NCI-H524 treated with DMSO at 0.1 percent for 48 hours (cell line): Measurements from ENCODE around the gene GPR37L1.
"Not testable (repeated sequence)": the region's sequence is repeated elsewhere in the genome, so short reads cannot be mapped to it uniquely, and the experiment has no call there.

ENCODE experiments used
- DNase-seq: peaks from one replicate; lab custom pipeline; 2025; lab: John Stamatoyannopoulos, UW

GPR37L1 gene

DNA sequence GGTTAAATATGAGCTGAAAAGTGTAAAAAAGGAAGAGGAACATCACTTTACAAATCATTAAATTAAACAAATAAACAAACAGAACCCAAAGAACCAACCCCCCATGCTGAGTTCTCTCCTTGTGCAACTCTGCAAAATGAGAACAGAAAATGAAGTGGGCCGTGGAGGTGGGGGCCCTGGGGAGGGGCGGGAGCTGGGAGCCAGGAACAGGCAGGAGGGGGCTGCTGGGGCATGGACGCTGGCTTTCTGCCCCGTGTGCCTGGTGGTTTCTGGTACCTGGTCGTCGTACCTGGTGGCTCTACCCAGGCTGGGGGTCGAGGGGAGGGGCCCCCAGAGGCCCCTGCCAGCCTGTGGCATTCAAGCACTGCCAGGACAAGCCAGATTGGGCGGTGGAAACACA lies 10.8 kb downstream of the GPR37L1 start:
- no peak for DNase-seq

GRCh38 chr1:202133989-202134388 lies 11.3 kb downstream of the GPR37L1 start:
- no peak for DNase-seq

GRCh38 chr1:202134645-202135172 lies 12.0 kb downstream of the GPR37L1 start:
- DNase-seq: no peak

DNA sequence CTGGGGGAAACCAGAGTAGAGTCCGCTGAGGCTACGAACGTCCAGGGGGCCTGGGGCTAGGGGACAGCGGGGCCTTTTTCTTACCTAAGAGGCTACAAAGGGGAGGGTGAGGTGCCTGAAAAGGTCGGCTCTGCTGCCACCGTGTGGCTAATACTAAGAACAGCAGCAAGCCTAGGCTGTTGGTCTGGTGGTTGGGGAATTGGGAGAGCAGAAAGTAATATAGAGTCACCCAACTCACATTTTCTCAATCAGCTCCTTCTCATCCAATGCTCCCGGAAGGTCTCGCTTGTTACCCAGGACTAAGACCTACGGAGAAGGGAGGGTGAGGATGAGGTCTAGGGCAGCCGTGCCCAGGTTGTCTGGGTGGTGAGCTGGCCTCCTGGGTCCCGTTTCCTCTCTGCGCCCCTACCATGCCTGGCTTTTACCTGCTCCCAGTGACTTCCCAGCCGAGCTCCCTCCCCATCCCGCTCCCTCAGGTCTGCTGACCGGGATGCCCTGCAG lies 12.6 kb downstream of the GPR37L1 start:
- DNase-seq: no peak

DNA sequence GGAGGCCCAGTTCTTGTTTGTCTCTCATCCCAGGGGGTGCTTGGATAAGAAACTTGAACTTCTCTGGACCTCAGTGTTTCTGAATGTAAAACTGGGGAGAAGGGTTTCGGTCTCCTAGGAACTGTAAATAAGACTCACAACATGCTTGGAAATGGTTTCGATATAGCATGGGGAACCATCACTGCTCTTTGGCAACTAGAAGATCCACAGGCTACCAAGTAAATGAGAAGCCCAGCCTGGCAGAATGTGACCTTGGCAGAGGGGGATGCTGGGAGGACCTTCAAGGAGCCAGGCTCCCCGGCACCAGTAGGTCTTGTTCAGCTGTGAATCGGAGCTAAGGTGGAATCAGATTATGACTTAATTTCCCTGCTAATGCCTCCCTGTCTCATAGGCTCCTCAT lies 18.1 kb downstream of the GPR37L1 start:
- no peak for DNase-seq

- DNase-seq: not testable (repeated sequence)
These were observed 18.8 kb downstream of the GPR37L1 start for GRCh38 chr1:202141468-202141867.

DNA sequence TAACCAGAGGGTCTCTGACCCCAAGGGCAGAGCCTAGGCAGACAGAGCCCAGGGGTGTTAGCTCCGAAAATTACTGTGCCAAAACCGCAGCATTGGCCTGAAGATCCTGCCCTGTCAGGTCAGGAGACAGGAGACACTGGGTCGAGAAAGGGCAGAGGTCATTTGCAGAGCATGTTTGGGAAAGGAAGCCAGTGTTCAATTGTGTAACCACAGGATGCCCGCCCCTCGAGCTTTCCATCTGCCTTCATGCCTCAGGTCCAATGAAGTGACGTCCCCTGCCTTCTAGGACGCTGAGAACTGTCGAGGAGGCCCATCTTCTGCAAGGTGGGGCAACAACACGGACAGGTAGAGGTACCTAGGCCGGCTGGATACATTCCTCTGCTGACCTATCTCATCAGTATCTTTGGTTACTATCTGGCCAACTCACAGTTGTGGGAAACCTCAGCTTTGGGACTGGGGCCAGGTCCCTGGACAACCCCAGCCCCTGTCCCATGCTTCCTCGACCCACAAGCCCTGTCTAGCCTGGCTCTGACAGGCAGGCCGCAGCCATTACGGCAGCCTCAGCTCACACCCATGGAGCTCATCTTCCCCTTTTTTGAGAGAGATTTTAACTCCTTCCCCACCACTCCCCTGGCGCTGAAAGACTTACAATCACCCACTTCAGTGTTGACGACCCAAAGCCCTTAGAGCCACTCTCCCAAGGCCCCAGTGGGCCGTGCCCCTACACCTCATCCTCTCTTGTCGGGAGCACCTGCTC lies 20.5 kb downstream of the GPR37L1 start:
- DNase-seq: no peak

DNA sequence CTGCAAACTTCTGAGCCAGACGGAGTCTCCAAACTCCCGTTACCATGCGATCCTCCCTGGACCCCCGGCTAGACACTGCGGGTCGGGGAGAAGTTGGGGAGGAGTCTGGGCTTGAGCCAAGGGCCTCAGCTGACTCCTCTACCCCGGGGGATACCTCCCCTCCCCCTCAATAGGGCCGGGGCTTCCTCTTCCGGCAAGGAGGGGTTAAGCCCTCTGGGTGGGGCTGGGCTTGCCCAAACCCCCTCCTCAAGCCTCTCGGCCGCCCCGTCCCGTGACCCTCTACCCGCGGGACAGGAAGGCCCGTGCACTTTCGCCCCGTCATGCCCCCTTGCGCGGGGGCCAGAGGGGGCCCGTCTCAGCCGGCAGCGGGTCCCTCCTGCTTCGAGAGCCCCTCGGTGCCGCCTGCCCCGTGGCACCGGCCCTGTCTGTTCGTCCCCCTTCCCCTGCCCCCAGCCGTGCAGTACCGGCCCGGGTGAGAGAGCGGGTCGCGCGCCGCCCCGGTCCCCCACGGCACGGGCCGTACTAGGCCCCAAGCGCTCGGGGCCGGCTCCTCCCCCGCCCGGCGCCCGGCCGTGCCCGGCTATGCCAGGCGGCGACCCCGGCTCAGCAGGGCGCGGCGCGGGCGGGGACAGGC lies 21.2 kb downstream of the GPR37L1 start:
- no peak for DNase-seq

GRCh38 chr1:202144402-202145067 lies 21.8 kb downstream of the GPR37L1 start, which contains the start of gene ARL8A:
Gene ARL8A, minus strand, starts transcription at chr1:202144737. Its CDS starts 165 bp downstream, at chr1:202144572.
- no peak for DNase-seq

- no peak for DNase-seq
These were observed 22.5 kb downstream of the GPR37L1 start for GRCh38 chr1:202145068-202145743.

DNA sequence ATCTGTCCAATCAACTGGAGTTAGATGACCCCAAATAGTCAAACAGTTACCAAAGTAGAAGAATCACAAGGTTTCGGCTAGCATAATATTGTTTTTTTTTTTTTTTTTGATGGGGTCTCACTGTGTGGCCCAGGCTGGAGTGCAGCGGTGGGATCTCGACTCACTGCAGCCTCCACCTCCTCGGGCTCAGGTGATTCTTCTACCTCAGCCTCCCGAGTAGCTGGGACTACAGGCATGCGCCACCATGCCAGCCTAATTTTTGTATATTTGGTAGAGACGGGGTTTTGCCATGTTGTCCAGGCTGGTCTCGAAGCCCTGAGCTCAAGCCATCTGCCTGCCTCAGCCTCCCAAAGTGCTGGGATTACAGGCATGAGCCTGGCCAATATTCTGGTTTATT lies 23.0 kb downstream of the GPR37L1 start:
- not testable (repeated sequence) for DNase-seq

DNA sequence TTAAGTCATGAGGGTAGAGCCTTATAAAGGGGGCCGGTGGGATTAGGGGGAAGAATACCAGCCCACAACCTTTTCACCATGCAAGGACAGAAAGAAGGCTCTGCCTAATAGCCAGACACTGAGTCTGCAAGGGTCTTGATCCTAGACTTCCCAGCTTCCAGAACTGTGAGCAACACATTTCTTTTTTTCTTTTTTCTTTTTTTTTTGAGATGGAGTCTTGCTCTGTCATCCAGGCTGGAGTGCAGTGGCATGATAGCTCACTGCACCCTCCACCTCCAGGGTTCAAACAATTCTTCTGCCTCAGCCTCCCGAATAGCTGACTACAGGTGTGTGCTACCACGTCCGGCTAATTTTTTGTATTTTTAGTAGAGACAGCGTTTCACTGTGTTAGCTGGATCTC lies 23.6 kb downstream of the GPR37L1 start:
- DNase-seq: no peak

DNA sequence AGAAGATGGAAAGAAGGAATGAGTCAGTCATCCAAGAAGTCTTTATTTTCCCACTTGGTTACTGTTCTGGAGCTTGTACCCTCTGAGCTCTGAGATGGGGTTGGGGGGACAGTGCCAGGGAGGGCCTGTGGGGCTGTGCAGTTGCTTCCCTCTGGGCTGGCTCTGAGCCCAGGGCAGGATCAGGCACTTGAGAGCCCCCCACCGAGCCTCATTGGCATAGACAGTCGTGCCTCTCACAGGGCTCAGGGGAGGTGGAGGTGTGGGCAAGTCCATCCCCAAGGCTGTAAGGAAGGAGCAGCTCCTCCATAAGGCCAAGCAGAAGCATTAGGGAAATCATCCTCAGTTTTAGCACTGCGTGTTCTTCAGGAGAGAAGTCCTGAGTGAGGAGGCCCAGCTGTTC lies 24.3 kb downstream of the GPR37L1 start:
- DNase-seq: no peak

DNA sequence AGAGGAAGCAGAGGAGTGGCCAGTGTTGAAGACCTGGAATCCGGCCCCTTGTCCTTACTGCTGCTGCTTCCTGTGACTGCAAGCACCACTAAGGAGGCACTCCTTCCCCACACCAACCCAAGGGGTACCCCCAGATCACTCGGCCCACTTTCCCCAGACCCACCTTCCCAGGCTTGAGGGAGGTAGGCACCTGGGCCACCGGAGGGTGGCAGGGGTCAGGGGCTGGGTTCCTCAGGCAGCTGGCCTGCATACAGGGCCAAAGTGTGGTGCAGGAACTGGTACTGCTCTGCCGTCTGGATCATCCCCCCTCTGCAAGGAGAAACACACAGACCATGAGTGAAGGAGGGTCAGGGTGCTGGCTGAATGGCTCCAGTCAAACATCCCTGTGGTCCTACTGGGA lies 25.7 kb downstream of the GPR37L1 start:
- DNase-seq: no peak

- DNase-seq: no peak
These were observed 26.8 kb downstream of the GPR37L1 start for GRCh38 chr1:202149566-202149965.

GRCh38 chr1:202150187-202150586 lies 27.5 kb downstream of the GPR37L1 start:
- DNase-seq: no peak

DNA sequence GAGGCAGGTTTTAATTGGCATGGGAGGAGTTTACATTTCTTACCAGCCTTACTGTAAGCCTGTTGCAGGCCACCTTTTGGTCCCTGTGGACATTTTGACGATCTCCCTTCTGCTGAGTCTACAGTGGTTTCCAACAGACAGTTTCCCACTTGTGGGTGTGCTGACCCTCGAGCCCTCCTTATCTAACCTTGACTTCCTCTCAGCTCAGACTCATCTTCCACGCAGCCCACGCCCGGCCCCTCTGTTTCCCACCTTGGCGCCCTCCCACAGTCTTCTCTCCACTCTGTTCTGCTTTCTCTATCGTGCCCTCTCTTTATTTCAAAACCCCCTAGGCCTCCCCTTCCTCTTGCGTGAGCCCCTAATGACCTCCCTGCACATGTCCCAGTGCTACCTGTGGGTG lies 27.9 kb downstream of the GPR37L1 start:
- no peak for DNase-seq

GRCh38 chr1:202151045-202151444 lies 28.3 kb downstream of the GPR37L1 start:
- no peak for DNase-seq

DNA sequence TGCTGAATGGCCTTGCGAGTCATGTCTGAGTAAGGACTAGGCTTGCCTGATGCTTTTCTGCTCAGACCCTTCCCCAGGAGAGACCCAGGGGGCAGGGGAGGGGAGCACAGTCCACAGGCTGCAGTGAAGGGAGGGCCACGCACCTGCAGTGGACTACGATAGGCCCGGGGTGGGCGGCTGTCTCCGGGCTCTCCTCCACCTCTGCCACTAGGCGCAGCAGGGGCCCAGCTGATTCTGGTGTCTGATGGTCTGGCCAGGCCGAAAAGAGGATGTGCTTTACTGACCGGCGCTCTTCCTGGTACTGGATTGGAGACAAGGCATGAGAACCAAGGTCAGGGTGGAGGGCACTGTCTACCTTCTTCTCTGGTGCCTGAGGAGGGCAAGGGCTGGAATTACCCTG lies 29.7 kb downstream of the GPR37L1 start:
- no peak for DNase-seq

GRCh38 chr1:202153284-202153683 lies 30.6 kb downstream of the GPR37L1 start:
- DNase-seq: no peak

GRCh38 chr1:202154148-202154765 lies 31.5 kb downstream of the GPR37L1 start:
- DNase-seq: no peak
